ENCODE measurements around the gene AP2A2.

DNA sequence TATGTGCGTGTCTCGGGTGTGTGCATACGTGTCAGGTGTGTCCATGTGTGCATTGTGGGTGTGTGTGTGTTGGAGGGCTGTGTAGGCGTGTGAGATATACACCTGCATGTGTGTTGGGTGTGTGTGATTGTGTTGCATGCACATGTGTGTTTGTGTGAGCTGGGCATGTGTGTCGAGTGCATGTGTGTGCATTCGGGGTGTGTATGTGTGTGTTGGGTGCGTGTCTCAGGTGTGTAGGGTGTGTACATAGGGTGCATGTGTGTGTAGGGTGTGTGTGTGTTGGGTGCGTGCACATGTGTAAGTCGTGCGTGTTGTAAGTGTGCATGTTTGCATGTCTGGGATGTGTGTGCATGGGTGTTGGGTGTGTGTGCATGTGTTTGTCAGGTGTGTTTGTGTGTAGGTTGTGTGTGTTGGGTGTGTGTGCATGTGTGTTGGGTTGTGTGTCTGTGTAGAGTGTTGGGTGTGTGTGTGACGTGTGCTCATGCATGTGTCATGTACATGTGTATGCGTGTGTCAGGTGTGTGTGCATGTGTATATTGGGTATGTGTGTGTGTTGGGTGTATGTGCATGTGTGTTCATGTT lies 106.7 kb downstream of the AP2A2 start:
- TF ChIP-seq, protein P1, sequence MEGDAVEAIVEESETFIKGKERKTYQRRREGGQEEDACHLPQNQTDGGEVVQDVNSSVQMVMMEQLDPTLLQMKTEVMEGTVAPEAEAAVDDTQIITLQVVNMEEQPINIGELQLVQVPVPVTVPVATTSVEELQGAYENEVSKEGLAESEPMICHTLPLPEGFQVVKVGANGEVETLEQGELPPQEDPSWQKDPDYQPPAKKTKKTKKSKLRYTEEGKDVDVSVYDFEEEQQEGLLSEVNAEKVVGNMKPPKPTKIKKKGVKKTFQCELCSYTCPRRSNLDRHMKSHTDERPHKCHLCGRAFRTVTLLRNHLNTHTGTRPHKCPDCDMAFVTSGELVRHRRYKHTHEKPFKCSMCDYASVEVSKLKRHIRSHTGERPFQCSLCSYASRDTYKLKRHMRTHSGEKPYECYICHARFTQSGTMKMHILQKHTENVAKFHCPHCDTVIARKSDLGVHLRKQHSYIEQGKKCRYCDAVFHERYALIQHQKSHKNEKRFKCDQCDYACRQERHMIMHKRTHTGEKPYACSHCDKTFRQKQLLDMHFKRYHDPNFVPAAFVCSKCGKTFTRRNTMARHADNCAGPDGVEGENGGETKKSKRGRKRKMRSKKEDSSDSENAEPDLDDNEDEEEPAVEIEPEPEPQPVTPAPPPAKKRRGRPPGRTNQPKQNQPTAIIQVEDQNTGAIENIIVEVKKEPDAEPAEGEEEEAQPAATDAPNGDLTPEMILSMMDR (IDR thresholded peaks at IDR 0.05; ENCODE audit: insufficient read depth, low read depth, low read length) = no peak
- TF ChIP-seq EZH2 (IDR thresholded peaks at IDR 0.05; ENCODE audit: insufficient read depth, low read length) = no peak
